GM12873 (cell line): ENCODE results near the gene DPP8.

Experiments used
- TF ChIP-seq, protein P1 (sequence below): IDR thresholded peaks from 2 replicates; pipeline ENCODE4 v1.5.1; 2012; ENCODE audit warnings: low read depth, mild to moderate bottlenecking, moderate library complexity, low read length, control low read depth; ENCODE audit not compliant: insufficient read depth; ENCODE audit errors: missing control alignments

Gene DPP8

GRCh38 chr15:65420975-65421359 is 96.5 kb downstream of the DPP8 start:
- TF ChIP-seq, protein P1, sequence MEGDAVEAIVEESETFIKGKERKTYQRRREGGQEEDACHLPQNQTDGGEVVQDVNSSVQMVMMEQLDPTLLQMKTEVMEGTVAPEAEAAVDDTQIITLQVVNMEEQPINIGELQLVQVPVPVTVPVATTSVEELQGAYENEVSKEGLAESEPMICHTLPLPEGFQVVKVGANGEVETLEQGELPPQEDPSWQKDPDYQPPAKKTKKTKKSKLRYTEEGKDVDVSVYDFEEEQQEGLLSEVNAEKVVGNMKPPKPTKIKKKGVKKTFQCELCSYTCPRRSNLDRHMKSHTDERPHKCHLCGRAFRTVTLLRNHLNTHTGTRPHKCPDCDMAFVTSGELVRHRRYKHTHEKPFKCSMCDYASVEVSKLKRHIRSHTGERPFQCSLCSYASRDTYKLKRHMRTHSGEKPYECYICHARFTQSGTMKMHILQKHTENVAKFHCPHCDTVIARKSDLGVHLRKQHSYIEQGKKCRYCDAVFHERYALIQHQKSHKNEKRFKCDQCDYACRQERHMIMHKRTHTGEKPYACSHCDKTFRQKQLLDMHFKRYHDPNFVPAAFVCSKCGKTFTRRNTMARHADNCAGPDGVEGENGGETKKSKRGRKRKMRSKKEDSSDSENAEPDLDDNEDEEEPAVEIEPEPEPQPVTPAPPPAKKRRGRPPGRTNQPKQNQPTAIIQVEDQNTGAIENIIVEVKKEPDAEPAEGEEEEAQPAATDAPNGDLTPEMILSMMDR = no peak

GRCh38 chr15:65418596-65418995 is 98.9 kb downstream of the DPP8 start:
- TF ChIP-seq, protein P1 = no peak

- TF ChIP-seq, protein P1 = no peak
These were observed 100.6 kb downstream of the DPP8 start for GRCh38 chr15:65416845-65417416.

- TF ChIP-seq, protein P1 = no peak
These were observed 102.5 kb downstream of the DPP8 start for GRCh38 chr15:65414841-65415621.

DNA sequence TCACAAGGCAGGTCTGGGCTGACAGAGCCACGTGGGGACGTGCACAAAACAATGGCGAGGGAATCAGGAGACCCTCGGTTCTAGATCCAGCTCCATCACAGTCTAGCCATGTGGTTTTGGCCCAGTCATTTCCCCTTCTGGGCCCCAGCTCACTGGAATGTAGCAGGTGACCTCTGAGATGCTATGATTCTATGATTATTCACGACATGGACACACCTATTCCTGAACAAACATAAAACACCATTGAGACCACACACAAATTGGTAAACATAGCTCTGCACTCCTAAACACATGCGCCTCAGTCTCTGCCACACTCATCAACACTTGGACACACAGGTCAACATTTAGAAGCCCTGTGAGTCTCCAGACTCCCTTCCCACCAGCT is 103.7 kb downstream of the DPP8 start:
- TF ChIP-seq, protein P1 = no peak

DNA sequence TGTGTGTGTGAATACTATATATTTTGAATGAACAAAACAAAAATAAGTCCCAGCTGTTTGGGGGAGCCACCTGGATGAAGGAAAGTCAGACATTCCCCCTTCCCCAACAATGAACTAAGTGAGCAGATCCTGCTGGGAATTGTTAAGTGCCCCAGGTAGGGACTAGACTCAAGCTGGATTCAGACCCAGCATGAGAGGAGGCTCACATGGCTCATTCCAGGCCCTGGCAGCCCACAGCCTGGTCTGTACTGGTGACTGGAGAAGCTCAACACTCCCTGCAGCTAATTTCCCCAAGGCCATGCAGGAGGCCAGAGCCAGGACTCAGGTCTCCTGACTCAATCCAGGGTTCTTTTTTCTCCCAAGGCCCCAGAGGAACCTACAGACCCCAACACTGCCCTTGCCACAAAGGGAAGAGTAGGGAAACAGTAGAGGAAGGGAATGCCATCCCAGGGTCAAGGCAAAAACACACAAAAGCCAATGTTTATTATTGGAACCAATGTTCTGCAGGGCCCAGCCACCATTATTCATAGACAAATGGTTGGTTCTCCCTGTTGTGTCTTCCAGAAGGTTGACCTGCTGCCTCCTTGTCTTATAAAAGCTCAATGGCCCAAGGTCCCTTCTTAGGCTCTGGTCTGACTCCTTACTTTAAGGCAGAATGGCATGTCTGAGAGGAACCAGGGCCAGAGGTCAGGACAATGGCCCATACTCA is 104.3 kb downstream of the DPP8 start:
- TF ChIP-seq, protein P1 = no peak

DNA sequence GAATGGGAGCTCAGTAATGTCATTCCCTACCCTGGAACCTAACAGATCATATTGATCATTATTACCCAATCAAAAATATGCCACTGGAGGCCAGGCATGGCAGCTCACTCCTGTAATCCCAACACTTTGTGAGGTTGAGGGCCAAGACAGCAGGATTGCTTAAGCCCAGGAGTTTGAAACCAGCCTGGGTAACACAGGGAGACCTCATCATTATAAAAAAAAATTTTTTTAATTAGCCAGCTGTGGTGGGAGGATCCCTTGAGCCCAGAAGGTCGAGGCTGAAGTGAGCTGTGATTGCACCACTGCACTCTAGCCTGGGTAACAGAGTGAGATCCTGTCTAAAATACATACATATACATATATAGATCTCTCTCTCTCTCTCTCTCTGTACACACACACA is 104.9 kb downstream of the DPP8 start:
- TF ChIP-seq, protein P1 = no peak
